Inferior parietal cortex (tissue), 1 donor: Measurements from ENCODE around the gene DNAH9.

Source experiments
- DNase-seq: peaks from one replicate; pipeline ENCODE4 v3.0.0-alpha.2; 2016; ENCODE audit errors: extremely low spot score

DNAH9 gene, protein sequence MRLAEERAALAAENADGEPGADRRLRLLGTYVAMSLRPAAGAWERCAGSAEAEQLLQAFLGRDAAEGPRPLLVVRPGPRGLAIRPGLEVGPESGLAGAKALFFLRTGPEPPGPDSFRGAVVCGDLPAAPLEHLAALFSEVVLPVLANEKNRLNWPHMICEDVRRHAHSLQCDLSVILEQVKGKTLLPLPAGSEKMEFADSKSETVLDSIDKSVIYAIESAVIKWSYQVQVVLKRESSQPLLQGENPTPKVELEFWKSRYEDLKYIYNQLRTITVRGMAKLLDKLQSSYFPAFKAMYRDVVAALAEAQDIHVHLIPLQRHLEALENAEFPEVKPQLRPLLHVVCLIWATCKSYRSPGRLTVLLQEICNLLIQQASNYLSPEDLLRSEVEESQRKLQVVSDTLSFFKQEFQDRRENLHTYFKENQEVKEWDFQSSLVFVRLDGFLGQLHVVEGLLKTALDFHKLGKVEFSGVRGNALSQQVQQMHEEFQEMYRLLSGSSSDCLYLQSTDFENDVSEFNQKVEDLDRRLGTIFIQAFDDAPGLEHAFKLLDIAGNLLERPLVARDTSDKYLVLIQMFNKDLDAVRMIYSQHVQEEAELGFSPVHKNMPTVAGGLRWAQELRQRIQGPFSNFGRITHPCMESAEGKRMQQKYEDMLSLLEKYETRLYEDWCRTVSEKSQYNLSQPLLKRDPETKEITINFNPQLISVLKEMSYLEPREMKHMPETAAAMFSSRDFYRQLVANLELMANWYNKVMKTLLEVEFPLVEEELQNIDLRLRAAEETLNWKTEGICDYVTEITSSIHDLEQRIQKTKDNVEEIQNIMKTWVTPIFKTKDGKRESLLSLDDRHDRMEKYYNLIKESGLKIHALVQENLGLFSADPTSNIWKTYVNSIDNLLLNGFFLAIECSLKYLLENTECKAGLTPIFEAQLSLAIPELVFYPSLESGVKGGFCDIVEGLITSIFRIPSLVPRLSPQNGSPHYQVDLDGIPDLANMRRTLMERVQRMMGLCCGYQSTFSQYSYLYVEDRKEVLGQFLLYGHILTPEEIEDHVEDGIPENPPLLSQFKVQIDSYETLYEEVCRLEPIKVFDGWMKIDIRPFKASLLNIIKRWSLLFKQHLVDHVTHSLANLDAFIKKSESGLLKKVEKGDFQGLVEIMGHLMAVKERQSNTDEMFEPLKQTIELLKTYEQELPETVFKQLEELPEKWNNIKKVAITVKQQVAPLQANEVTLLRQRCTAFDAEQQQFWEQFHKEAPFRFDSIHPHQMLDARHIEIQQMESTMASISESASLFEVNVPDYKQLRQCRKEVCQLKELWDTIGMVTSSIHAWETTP (N-terminal part only)

GRCh38 chr17:11598274-11599221 lies at the start of gene DNAH9:
Gene DNAH9 (plus strand): TSS chr17:11598470. CDS start chr17:11598499, 29 bp downstream.
- DNase-seq: peak; percentile 86

DNA sequence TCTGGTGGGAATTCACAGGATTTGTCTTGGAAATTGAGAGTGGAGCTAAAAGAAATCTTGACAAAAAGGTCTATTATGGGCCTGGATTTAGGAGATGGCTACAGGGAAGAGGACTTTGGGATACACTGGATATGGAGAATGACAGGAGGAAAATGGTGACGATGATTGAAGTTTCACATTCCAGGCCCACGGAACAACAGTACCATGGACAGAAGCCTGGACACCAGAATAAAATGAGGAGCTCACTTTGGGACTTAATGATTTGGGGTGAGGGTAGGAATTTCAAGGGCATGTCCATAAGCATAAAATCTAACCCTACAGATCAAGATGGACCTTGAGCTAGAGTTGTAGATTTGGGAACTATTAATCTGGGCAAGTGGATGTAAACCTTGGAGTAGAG lies 47.8 kb upstream of the DNAH9 start:
- no peak for DNase-seq

GRCh38 chr17:11551442-11551841 lies 46.8 kb upstream of the DNAH9 start:
- no peak for DNase-seq

DNA sequence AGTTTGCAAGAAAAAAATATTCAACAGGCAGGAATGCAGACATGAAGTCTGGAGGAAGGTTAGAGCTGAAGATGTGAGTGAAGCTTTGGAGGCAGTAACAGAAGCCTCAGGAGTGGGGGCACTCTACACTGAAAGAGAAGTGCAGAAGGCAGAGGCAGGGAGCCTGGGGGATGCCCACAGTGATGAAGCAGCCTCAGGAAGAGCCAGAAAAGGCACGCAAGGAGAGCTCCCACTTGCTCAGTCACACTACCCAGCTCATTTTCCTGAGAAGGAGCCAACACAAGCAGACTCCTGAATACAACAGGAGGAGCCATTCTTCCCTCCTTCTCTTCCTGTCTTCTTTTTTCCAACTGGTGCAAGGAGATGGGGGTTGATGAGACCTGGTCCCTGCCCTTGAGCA lies 45.1 kb upstream of the DNAH9 start:
- no peak for DNase-seq

- DNase-seq: no peak
These were observed 44.2 kb upstream of the DNAH9 start for GRCh38 chr17:11554042-11554441.

DNA sequence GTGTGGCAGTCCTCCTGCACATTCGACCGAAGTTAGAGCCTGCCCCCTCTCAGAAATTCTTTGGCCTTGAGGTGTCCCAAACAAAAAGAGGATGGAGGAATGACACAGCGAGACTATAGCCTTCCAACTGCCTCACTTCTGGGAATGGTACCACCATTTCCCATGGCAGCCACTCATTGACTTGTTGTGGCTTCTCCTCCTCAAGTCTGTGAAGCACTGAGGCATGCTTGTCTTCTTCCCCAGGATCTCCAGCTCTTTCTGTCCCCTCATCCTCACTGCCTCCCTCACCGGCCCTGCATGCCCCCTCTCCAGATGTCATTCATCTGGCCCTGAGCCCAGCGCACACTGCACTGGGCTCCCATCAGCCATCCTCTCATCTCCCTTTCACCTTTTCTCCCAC lies 43.7 kb upstream of the DNAH9 start:
- no peak for DNase-seq

GRCh38 chr17:11555530-11555929 lies 42.7 kb upstream of the DNAH9 start:
- no peak for DNase-seq

- DNase-seq: no peak
These were observed 40.4 kb upstream of the DNAH9 start for GRCh38 chr17:11557727-11558452.

- DNase-seq: no peak
These were observed 39.5 kb upstream of the DNAH9 start for GRCh38 chr17:11558681-11559234.

- DNase-seq: no peak
These were observed 38.7 kb upstream of the DNAH9 start for GRCh38 chr17:11559601-11560000.

DNA sequence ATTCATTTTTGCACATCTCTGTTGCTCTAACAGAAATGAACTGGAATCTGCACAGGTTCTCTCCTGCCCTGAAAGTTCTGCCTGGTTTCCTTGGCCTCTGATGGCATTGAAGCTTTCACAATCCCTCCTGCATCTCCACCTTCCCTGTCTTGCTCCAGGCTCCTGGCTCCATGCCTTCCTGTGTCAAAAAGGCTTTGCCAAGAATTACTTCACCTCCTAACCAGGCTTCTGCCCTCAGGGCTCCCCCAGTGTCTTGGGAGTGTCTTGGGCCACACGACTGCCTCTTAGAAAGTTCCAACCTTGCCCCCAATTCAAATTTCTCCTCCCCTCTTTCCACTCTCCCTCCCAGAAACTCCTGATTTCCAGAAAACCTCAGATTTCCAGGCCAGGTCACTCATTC lies 37.0 kb upstream of the DNAH9 start:
- no peak for DNase-seq

DNA sequence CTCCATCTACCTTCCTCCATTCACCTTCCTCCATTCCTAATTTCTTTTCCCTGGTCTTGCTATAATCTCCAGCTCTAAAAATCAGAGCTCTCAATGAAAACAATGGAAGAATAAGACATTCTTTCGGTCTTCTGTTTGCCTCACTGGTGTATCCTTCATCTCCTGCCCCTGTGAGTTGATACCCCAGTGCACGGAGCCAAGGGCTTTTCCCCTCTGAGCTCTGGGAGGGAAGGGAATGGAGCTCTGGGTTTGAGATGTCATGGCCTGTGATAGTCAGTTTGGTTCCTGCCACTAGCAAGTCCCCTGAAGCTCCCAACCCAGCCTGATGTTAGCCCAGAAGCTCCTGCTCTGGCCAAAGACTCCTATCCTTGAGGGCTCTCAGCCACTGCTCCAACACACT lies 36.6 kb upstream of the DNAH9 start:
- no peak for DNase-seq

DNA sequence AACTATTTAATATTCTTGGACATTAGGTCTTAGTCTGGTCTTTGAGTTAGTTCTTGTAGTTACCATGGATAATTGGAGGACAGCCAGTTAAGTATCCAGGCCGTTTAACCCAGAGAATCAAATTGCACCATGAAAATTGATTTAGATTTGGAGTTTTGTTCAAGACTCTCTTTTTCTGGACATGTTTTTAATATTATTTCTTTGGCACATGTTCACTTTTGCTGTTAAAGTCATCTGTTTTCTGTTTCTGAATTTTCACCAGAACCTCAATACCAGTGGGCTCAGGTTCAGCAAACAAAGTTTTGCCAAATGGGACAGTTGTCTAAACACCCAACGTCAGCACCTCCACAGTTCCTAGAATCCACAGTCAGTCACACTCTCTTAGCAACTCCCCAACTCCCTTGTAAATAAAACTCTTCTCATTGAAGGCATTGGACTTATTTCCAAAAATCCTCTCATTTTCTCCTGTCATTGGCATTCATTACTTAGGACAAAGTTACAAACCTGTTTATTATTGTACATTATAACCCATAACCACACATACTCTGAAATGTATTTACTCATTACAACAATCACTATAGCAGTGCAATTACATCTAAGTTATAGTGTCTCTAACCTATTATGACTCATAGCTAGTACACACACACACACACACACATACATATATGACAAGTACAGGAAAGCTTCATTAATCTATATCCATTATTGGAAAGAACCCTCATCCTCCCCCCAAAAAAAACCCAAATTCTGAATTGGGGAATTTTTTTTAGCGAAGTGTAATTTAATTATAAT lies 33.5 kb upstream of the DNAH9 start:
- DNase-seq: no peak

- no peak for DNase-seq
These were observed 32.7 kb upstream of the DNAH9 start for GRCh38 chr17:11565591-11565990.

DNA sequence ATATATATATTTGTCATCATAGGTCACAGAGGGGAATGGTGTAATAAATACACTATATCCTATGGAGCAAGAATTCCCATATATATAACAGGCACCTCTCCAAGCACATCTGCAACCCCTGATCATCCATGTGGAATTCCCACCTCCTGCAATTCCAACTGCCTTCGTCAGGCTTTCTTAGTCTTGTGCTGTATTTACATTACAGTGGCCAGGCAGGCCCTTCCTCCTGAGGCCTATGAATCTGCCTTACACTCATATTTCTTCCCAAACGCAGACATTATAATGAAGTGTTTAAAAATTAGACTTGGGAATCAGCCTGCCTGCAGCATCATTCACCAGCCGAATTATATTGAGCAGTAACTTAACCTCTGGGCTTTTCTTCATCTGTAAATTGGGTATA lies 19.3 kb upstream of the DNAH9 start:
- no peak for DNase-seq

GRCh38 chr17:11580677-11581076 lies 17.6 kb upstream of the DNAH9 start:
- DNase-seq: no peak

- no peak for DNase-seq
These were observed 16.1 kb upstream of the DNAH9 start for GRCh38 chr17:11582217-11582616.

GRCh38 chr17:11583306-11583992 lies 14.8 kb upstream of the DNAH9 start:
- no peak for DNase-seq
